Thyroid gland (tissue), 4 donors: ENCODE measurements around the gene PCBP1.

Source experiments
- POLR2A ChIP-seq, 2 donors: fragments of 450-650 bp; IDR thresholded peaks; one replicate each; pipeline ENCODE4 v1.6.1; 2017; ENCODE audit warnings: antibody characterized with exemption in 2 of 2, mild to moderate bottlenecking in 2 of 2, moderate library complexity in 1 of 2
- TF ChIP-seq, protein P1 (sequence below), 6 experiments: fragments of 200-600 bp in 3 of 6; fragments of 450-650 bp in 3 of 6; sonication (generic) in 3 of 6; IDR thresholded peaks; one replicate each; pipeline ENCODE4 v1.5.1; 2016 to 2019; ENCODE audit warnings: antibody characterized with exemption in 6 of 6, mild to moderate bottlenecking in 2 of 6, inconsistent platforms in 1 of 6, moderate library complexity in 1 of 6

DNA sequence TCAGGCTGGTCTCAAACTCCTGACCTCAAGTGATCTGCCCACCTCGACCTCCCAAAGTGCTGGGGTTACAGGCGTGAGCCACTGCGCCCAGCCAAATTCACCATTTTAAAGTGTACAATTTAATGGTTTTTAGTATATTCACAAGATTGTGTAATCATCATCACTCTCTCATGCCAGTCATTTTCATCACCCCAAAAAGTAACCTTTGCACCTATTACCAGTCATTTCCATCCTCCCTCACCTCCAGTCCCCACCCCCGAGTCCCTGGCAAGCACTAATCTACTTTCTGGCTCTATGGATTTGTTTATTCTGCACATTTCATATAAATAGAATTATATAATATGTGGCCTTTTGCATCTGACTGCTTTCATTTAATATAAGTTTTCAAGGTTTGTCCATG is 10.8 kb downstream of the PCBP1 start:
- TF ChIP-seq, protein P1, sequence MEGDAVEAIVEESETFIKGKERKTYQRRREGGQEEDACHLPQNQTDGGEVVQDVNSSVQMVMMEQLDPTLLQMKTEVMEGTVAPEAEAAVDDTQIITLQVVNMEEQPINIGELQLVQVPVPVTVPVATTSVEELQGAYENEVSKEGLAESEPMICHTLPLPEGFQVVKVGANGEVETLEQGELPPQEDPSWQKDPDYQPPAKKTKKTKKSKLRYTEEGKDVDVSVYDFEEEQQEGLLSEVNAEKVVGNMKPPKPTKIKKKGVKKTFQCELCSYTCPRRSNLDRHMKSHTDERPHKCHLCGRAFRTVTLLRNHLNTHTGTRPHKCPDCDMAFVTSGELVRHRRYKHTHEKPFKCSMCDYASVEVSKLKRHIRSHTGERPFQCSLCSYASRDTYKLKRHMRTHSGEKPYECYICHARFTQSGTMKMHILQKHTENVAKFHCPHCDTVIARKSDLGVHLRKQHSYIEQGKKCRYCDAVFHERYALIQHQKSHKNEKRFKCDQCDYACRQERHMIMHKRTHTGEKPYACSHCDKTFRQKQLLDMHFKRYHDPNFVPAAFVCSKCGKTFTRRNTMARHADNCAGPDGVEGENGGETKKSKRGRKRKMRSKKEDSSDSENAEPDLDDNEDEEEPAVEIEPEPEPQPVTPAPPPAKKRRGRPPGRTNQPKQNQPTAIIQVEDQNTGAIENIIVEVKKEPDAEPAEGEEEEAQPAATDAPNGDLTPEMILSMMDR (IDR thresholded peaks at IDR 0.05): no peak
- TF ChIP-seq POLR2A (IDR thresholded peaks at IDR 0.05): no peak
